IPS-NIHi7 (cell line): ENCODE data around the gene ETF1.
"Not testable (repeated sequence)": the region's sequence is repeated elsewhere in the genome, so short reads cannot be mapped to it uniquely, and the experiment has no call there.

Experiments used
- DNase-seq: peaks from one replicate; pipeline ENCODE4 v3.0.0; 2012; ENCODE audit warnings: mixed read lengths; ENCODE audit errors: extremely low spot score

ETF1 gene

DNA sequence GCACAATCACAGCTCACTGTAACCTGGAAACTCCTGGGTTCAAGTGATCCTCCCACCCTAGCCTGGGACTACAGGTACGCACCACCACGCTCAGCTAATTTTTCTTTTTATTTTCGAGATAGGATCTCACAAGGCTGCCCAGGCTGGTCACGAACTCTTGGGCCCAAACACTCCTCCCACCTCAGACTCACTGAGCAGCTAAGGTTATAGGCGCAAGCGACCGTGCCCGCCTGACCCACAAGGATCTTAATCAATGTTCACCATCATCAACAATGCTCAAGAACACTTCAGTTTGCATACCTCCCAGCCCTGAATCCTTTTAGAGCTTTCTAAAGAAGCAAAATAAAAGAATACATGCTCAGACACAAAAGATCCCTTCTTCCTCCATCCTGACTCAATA is 13.2 kb downstream of the ETF1 start:
- DNase-seq: no peak

DNA sequence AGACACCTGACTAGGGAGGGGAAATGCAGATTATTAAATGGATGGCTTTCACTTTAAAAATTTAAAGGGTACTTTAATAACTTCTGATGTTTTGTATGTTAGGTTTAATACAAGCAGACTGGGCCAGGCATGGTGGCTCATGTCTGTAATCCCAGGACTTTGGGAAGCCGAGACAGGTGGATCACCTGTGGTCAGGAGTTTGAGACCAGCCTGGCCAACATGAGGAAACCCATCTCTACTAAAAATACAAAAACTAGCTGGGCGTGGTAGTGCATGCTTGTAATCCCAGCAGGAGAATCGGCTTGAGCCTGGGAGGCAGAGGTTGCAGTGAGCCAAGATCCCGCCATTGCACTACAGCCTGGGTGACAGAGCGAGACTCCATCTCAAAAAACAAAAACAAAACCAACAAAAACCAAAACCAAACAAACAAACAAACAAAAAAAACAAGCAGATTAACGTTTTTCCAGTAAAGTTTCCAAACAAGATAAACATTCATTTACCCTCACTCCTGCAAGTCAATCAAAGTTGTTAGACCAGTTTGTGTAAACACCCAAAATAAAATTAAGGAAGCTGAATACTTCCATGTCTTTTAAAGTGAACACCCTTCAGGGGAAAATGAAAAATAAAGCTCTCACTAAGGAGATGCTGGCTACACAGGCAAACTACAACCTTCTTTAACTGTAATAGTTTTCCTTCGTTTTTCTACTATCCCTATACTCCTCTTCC is 14.1 kb downstream of the ETF1 start:
- DNase-seq: no peak

DNA sequence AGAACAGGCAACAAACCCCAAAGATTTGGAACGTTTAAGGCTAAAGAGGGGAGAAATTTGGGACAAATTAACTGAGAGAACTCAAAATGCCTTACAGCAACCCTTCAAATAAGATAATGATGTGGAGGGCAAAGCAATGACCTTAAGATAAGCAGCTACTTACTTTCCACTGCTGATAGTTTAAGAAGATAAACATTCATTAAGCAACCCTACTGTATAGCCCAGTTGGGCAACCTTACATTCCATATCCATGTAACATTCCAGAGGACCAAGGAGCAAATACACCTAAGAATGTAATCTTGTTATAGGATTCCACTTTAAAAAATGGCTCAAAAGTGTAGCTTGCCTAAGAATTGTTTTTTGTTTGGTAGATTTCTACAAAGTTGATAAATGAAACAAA is 14.8 kb downstream of the ETF1 start:
- no peak for DNase-seq

DNA sequence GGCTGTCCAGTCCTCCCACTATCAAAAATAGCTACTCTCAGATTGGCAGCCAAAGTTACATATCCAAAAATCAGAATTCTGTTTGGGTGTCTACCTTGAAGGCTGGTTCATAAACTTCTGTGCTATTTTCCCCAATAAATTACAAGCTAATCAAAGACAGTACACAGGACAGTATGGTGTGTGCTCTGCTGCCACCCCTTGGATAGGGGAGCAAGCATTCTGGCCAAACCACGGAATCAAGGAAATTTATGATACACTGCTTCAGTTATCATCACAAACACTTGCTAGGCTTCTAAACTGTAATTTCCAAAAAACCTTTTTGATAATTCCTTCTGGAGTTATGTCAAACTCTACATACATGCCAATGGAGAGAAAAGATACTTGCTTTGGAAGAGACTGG is 15.9 kb downstream of the ETF1 start:
- DNase-seq: no peak

- DNase-seq: no peak
Measured at GRCh38 chr5:138523406-138523805, 19.6 kb downstream of the ETF1 start.

DNA sequence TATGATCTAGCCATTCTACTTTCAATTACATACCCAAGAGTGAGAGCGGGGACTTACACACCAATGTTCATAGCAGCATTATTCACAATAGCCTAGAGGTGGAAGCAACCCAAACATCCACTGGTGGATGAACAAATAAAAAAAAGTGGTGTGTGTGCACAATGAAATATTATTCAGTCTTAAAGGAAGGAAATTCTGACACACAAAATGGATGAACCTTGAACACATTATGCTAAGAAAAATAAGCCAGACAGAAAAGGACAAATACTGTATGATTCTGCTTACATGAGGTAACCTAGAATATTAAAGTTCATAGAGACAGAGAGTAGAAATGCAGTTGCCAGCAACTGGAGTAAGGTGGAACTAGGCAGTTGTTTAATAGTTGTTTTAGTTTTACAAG is 22.1 kb downstream of the ETF1 start:
- no peak for DNase-seq

GRCh38 chr5:138517437-138517836 is 25.6 kb downstream of the ETF1 start:
- no peak for DNase-seq

GRCh38 chr5:138515556-138516245 is 27.3 kb downstream of the ETF1 start:
- DNase-seq: no peak

- DNase-seq: no peak
Measured at GRCh38 chr5:138514021-138514420, 29.0 kb downstream of the ETF1 start.

DNA sequence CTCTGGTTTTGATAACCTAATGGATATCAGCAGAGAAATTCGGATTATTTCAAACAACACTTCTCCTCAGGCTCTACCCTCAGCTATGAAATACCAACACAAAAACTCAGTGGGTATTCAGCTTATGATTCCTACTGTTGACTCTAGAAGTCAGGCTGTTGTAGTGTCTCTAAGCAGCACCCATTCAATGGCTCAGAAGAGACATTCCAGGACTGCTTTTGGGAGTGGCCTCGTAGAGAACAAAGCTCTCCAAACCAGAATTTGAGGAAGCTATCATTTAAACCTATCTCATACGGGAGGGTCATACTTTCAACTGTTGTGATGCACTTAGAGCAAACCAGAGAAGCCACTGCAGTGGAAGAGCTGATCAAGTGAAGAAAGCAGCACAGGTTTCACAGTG is 34.1 kb downstream of the ETF1 start:
- DNase-seq: no peak

GRCh38 chr5:138507485-138507884 is 35.6 kb downstream of the ETF1 start:
- not testable (repeated sequence) for DNase-seq

GRCh38 chr5:138506370-138507306 is 36.4 kb downstream of the ETF1 start:
- DNase-seq: no peak

DNA sequence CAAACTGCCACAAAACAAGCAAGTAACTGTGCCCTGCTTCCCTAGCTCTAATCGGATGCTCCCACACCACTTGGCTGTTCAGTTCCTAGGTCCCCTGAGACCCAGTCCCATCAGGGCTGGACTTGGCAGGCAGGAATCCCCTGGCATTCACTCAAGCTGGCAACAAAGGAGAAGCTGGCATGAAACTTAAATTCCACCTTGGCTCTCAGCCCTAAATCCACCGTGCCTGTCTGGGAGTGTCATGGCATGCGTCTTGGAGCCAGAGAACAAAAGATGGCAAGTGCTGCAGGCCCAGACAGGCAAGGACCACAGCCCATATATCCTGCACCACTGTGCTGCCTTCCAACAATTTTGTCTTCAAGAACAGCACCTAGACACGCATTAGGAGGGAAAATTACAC is 38.2 kb downstream of the ETF1 start:
- no peak for DNase-seq

- DNase-seq: peak; percentile 86
Measured at GRCh38 chr5:138503487-138504270, 39.4 kb downstream of the ETF1 start.

DNA sequence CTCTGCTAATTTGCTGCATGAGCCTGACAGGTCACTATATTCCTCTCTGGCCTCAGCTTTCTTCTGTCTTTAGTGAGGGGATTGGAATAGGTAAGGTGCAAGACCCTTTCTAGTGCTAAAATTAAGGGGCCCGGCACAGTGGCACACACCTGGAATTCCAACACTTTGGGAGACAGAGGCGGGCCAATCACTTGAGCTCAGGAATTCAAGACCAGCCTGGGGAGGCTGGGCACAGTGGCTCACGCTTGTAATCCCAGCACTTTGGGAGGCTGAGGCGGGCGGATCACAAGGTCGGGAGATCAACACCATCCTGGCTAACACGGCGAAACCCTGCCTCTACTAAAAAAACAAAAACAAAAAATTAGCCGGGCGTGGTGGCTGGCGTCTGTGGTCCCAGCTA is 40.5 kb downstream of the ETF1 start:
- DNase-seq: no peak

DNA sequence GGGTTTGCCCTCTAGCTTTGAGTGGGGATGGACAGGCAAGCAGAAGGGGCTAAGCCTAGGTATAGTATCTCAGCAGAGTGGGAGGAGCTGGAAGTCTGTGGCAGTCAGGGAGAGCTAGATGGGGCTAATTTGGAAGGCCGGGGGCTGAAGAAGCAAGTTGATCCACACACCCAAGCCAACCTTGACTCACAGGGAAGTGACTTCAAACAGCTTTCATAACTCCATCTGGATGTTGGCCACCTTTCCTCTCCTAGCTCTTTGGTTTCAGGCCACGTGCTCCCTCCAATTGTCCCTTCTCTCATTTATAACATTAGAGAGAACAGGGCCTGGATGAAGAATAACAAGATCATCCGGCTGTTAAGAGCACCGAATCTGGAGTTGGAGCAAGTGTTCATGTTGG is 40.9 kb downstream of the ETF1 start:
- no peak for DNase-seq

DNA sequence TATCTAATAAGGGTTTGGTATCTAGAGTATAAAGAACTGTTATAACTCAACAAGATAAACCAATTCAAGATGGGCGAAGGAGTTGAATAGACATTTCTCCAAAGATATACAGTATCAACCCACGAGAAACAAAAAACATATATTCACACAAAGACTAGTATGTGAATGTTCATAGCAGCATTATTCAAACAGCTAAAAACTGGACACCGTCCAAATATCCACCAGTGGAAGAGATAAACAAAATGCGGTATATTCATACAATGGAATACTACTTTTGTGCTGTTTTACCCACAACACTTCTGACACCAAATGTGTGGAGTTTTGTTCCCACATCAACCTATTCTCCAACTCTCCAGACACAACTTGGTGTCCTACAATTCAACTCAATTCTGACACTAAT is 44.7 kb downstream of the ETF1 start:
- no peak for DNase-seq

DNA sequence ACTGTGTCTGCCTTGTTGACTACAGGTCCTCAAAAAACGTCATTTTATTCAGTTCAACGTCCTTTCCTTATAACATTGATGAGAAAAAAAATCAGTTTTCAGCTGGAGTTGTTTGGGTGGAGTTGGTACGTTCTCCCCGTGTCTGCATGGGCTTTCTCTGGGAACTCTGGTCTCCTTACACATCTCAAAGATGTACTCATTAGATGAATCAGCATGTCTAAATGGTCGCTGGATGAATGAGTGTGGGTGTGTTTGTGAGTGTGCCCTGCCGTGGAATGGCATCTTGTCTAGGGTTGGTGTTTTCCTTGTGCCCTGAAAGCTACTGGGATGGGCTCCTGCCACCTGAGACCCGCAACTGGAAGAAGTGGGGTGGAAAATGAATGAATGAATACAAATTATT is 47.7 kb downstream of the ETF1 start:
- no peak for DNase-seq

DNA sequence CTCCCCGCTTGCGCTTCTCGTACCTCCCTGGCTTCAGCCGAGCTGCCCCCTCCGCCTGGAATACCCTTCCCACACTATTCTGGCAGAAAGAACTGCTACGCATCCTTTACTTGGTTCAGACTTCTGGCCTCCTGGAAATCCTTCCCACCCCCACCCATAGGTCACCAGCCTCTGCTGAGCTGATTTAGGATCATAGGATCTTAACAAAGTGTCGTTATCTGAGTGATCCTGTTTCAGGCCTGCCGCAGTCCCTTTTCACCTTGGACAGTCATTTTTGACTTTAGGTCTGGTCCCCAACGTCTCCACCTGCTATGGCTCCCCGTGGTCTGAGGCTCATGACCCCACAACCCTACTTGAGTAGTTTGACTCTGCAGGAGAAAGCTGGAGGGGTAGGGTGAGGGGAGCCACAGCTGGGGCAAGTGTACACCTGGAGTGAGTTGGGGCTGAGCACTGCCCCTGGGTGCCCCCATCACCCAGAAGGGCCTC is 50.4 kb downstream of the ETF1 start:
- no peak for DNase-seq

GRCh38 chr5:138491669-138492559 is 51.1 kb downstream of the ETF1 start:
- peak; percentile 83 for DNase-seq

DNA sequence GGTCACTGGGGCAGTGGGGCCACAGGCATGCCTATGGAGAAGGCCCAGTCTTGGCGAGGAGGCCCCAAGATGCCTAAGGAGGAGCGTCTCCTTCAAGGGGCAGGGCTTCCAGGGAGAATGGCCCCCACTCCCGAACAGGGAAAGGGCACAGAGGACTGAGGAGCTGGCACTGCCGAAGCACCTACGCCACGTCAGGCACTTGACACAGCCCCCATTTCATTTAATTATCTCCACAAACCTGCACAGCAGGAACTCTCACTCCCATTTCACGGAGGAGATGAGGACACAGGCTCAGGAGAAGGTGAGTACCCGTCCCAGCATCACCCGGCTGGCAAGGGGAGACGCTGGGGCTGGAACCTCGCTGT is 51.8 kb downstream of the ETF1 start:
- DNase-seq: no peak
